ENCODE results near the gene PACS1.
A peak's percentile ranks its signal among the peaks of the same experiment; 100 is the strongest.

PACS1 gene

GRCh38 chr11:66176650-66177049, 106.6 kb downstream of the PACS1 start:
- peaks cover 20% of the 10 kb centered on the region for H3K36me3 Mint-ChIP-seq (ENCODE audit: low read depth)
- no peak for DNase-seq
- H3K27me3 Mint-ChIP-seq = no peaks in the 10 kb centered on the region
- H3K27ac Mint-ChIP-seq = no peak overlapping the region
- peaks cover 54% of the 10 kb centered on the region for H3K4me1 Mint-ChIP-seq (ENCODE audit: low read depth)
- H3K4me3 Mint-ChIP-seq = no peak overlapping the region
- no peaks in the 10 kb centered on the region for H3K9me3 Mint-ChIP-seq

- Mint-ChIP-seq H3K4me1 (ENCODE audit: low read depth) (peaks cover 54% of the 10 kb centered on the region), H3K36me3 (ENCODE audit: low read depth) (peaks cover 11% of the 10 kb centered on the region), H3K27me3 (no peaks in the 10 kb centered on the region), H3K9me3 (no peaks in the 10 kb centered on the region), H3K27ac (no peak overlapping the region), H3K4me3 (no peak overlapping the region)
- DNase-seq = no peak
Measured at GRCh38 chr11:66178183-66178582, 108.1 kb downstream of the PACS1 start.

- no peaks in the 10 kb centered on the region for H3K27me3 Mint-ChIP-seq
- DNase-seq = no peak
- H3K4me3 Mint-ChIP-seq = no peak overlapping the region
- peaks cover 61% of the 10 kb centered on the region for H3K4me1 Mint-ChIP-seq (ENCODE audit: low read depth)
- no peaks in the 10 kb centered on the region for H3K9me3 Mint-ChIP-seq
- peaks cover 8% of the 10 kb centered on the region for H3K36me3 Mint-ChIP-seq (ENCODE audit: low read depth)
- H3K27ac Mint-ChIP-seq = peak overlapping the region; percentile 52
Measured at GRCh38 chr11:66178871-66179270, 108.8 kb downstream of the PACS1 start.

- H3K4me1 Mint-ChIP-seq (ENCODE audit: low read depth) = peaks cover 67% of the 10 kb centered on the region
- H3K4me3 Mint-ChIP-seq = no peak overlapping the region
- no peaks in the 10 kb centered on the region for H3K9me3 Mint-ChIP-seq
- peaks cover 21% of the 10 kb centered on the region for H3K36me3 Mint-ChIP-seq (ENCODE audit: low read depth)
- peak overlapping the region; percentile 55 for H3K27ac Mint-ChIP-seq
- DNase-seq = no peak
- no peaks in the 10 kb centered on the region for H3K27me3 Mint-ChIP-seq
Measured at GRCh38 chr11:66181632-66182315, 111.7 kb downstream of the PACS1 start.

GRCh38 chr11:66183494-66184048, 113.5 kb downstream of the PACS1 start:
- H3K9me3 Mint-ChIP-seq = no peaks in the 10 kb centered on the region
- DNase-seq = no peak
- H3K36me3 Mint-ChIP-seq (ENCODE audit: low read depth) = peaks cover 30% of the 10 kb centered on the region
- H3K4me1 Mint-ChIP-seq (ENCODE audit: low read depth) = peaks cover 73% of the 10 kb centered on the region
- H3K4me3 Mint-ChIP-seq = no peak overlapping the region
- no peaks in the 10 kb centered on the region for H3K27me3 Mint-ChIP-seq
- peak overlapping the region; percentile 69 for H3K27ac Mint-ChIP-seq

GRCh38 chr11:66184728-66185127, 114.7 kb downstream of the PACS1 start:
- no peak for DNase-seq
- Mint-ChIP-seq H3K9me3 (no peaks in the 10 kb centered on the region), H3K4me3 (no peak overlapping the region), H3K27ac (no peak overlapping the region), H3K4me1 (ENCODE audit: low read depth) (peaks cover 71% of the 10 kb centered on the region), H3K36me3 (ENCODE audit: low read depth) (peaks cover 39% of the 10 kb centered on the region), H3K27me3 (no peaks in the 10 kb centered on the region)

GRCh38 chr11:66186470-66186869, 116.4 kb downstream of the PACS1 start:
- Mint-ChIP-seq H3K36me3 (ENCODE audit: low read depth) (peaks cover 50% of the 10 kb centered on the region), H3K4me1 (ENCODE audit: low read depth) (peaks cover 69% of the 10 kb centered on the region), H3K27ac (peak overlapping the region; percentile 5), H3K27me3 (no peaks in the 10 kb centered on the region), H3K4me3 (no peak overlapping the region), H3K9me3 (no peaks in the 10 kb centered on the region)
- DNase-seq = no peak

GRCh38 chr11:66187453-66187852, 117.4 kb downstream of the PACS1 start:
- H3K4me1 Mint-ChIP-seq (ENCODE audit: low read depth) = peaks cover 60% of the 10 kb centered on the region
- no peak for DNase-seq
- no peaks in the 10 kb centered on the region for H3K27me3 Mint-ChIP-seq
- H3K4me3 Mint-ChIP-seq = no peak overlapping the region
- no peak overlapping the region for H3K27ac Mint-ChIP-seq
- peaks cover 56% of the 10 kb centered on the region for H3K36me3 Mint-ChIP-seq (ENCODE audit: low read depth)
- H3K9me3 Mint-ChIP-seq = no peaks in the 10 kb centered on the region

GRCh38 chr11:66188580-66188979, 118.5 kb downstream of the PACS1 start:
- Mint-ChIP-seq H3K27ac (peak overlapping the region; percentile 50), H3K4me1 (ENCODE audit: low read depth) (peaks cover 55% of the 10 kb centered on the region), H3K27me3 (no peaks in the 10 kb centered on the region), H3K9me3 (no peaks in the 10 kb centered on the region), H3K36me3 (ENCODE audit: low read depth) (peaks cover 67% of the 10 kb centered on the region), H3K4me3 (no peak overlapping the region)
- no peak for DNase-seq

GRCh38 chr11:66189031-66189745, 119.1 kb downstream of the PACS1 start:
- no peaks in the 10 kb centered on the region for H3K9me3 Mint-ChIP-seq
- H3K36me3 Mint-ChIP-seq (ENCODE audit: low read depth) = peaks cover 72% of the 10 kb centered on the region
- H3K27ac Mint-ChIP-seq = no peak overlapping the region
- no peaks in the 10 kb centered on the region for H3K27me3 Mint-ChIP-seq
- H3K4me3 Mint-ChIP-seq = no peak overlapping the region
- H3K4me1 Mint-ChIP-seq (ENCODE audit: low read depth) = peaks cover 51% of the 10 kb centered on the region
- no peak for DNase-seq

GRCh38 chr11:66190786-66191185, 120.7 kb downstream of the PACS1 start:
- Mint-ChIP-seq H3K27ac (peak overlapping the region; percentile 57), H3K36me3 (ENCODE audit: low read depth) (peaks cover 76% of the 10 kb centered on the region), H3K4me3 (no peak overlapping the region), H3K27me3 (no peaks in the 10 kb centered on the region), H3K4me1 (ENCODE audit: low read depth) (peaks cover 37% of the 10 kb centered on the region), H3K9me3 (no peaks in the 10 kb centered on the region)
- DNase-seq = no peak

GRCh38 chr11:66192181-66192863, 122.2 kb downstream of the PACS1 start:
- Mint-ChIP-seq H3K4me3 (no peak overlapping the region), H3K36me3 (ENCODE audit: low read depth) (peaks cover 75% of the 10 kb centered on the region), H3K27ac (peak overlapping the region; percentile 15), H3K9me3 (no peaks in the 10 kb centered on the region), H3K27me3 (no peaks in the 10 kb centered on the region), H3K4me1 (ENCODE audit: low read depth) (peaks cover 26% of the 10 kb centered on the region)
- DNase-seq = no peak

- peaks cover 8% of the 10 kb centered on the region for H3K4me1 Mint-ChIP-seq (ENCODE audit: low read depth)
- peaks cover 2% of the 10 kb centered on the region for H3K9me3 Mint-ChIP-seq
- no peaks in the 10 kb centered on the region for H3K27me3 Mint-ChIP-seq
- H3K4me3 Mint-ChIP-seq = no peak overlapping the region
- DNase-seq = no peak
- H3K27ac Mint-ChIP-seq = peak overlapping the region; percentile 14
- peaks cover 74% of the 10 kb centered on the region for H3K36me3 Mint-ChIP-seq (ENCODE audit: low read depth)
Measured at GRCh38 chr11:66194391-66194790, 124.3 kb downstream of the PACS1 start.

GRCh38 chr11:66195867-66196266, 125.8 kb downstream of the PACS1 start:
- peaks cover 9% of the 10 kb centered on the region for H3K9me3 Mint-ChIP-seq
- peaks cover 3% of the 10 kb centered on the region for H3K4me1 Mint-ChIP-seq (ENCODE audit: low read depth)
- no peak overlapping the region for H3K27ac Mint-ChIP-seq
- H3K4me3 Mint-ChIP-seq = no peak overlapping the region
- H3K36me3 Mint-ChIP-seq (ENCODE audit: low read depth) = peaks cover 73% of the 10 kb centered on the region
- no peak for DNase-seq
- H3K27me3 Mint-ChIP-seq = no peaks in the 10 kb centered on the region

Data from activated T-cell treated with anti-CD3 and anti-CD28 coated beads, Interleukin-2, amount 50 U/mL, for 24 hours (primary cell).